Prostate gland (tissue), 2 donors: ENCODE results near the gene SMTN. TPM values are rescaled to one million over a fixed set of nuclear protein-coding genes. Genes with fewer than 3 reads are reported as not detected.

ENCODE experiments used
- DNase-seq: peaks from one replicate; pipeline ENCODE4 v3.0.0-alpha.2; 2019; ENCODE audit warnings: low spot score
- H3K27ac ChIP-seq, 2 donors: fragments of 200-600 bp; sonication (generic); 2 replicates each; pipeline ENCODE4 v1.5.1; 2017 to 2019
- H3K27me3 ChIP-seq: fragments of 200-600 bp; sonication (generic); replicated peaks from 2 replicates; pipeline ENCODE4 v1.5.1; 2019; ENCODE audit not compliant: insufficient read depth
- H3K36me3 ChIP-seq, 2 donors: fragments of 200-600 bp; sonication (generic); 1 replicate in 1 of 2; 2 replicates in 1 of 2; pipeline versions ENCODE4 v1.5.1 to v1.8.1; 2017 to 2019
- H3K4me1 ChIP-seq: fragments of 200-600 bp; sonication (generic); replicated peaks from 2 replicates; pipeline ENCODE4 v1.5.1; 2019
- H3K4me3 ChIP-seq, 2 donors: fragments of 200-600 bp; sonication (generic); 2 replicates each; pipeline ENCODE4 v1.5.1; 2017 to 2019
- H3K9me3 ChIP-seq: fragments of 200-600 bp; sonication (generic); 2 replicates; pipeline ENCODE4 v1.5.1; 2017
- POLR2A ChIP-seq: fragments of 450-650 bp; IDR thresholded peaks from one replicate; pipeline ENCODE4 v1.6.1; 2016; ENCODE audit warnings: antibody characterized with exemption, mild to moderate bottlenecking
- POLR2AphosphoS5 ChIP-seq: sonication (generic); formaldehyde crosslinking; IDR thresholded peaks from one replicate; pipeline ENCODE4 v1.6.1; 2017; ENCODE audit warnings: antibody characterized with exemption
- WGBS: methylation state at CpG from one replicate; pipeline ENCODE4 v1.1.5; 2018; 5-methylcytosine and 5-hydroxymethylcytosine counted together
- intact Hi-C: fragments of 100-400 bp; cut with DNase I; formaldehyde crosslinking; loops from one replicate; pipeline ENCODE4 v1.14.2; 2022
- total RNA-seq, 2 donors: library from RNA; depleted of rRNA; stranded (reverse); fragments of >200 nt; gene quantifications; one replicate each; pipeline ENCODE4 v1.1.0, GENCODE V29; 2016
- TF ChIP-seq, protein P1 (sequence below), 4 experiments: fragments of 200-600 bp in 2 of 4; fragments of 450-650 bp in 2 of 4; sonication (generic) in 2 of 4; IDR thresholded peaks; 1 replicate in 3 of 4; 2 replicates in 1 of 4; pipeline ENCODE4 v1.5.1; 2016 to 2019; ENCODE audit warnings: antibody characterized with exemption in 4 of 4, mild to moderate bottlenecking in 2 of 4, moderate library complexity in 2 of 4

Gene SMTN
- total RNA-seq, 2 donors from 2014 or later = 200 to 209 TPM

DNA sequence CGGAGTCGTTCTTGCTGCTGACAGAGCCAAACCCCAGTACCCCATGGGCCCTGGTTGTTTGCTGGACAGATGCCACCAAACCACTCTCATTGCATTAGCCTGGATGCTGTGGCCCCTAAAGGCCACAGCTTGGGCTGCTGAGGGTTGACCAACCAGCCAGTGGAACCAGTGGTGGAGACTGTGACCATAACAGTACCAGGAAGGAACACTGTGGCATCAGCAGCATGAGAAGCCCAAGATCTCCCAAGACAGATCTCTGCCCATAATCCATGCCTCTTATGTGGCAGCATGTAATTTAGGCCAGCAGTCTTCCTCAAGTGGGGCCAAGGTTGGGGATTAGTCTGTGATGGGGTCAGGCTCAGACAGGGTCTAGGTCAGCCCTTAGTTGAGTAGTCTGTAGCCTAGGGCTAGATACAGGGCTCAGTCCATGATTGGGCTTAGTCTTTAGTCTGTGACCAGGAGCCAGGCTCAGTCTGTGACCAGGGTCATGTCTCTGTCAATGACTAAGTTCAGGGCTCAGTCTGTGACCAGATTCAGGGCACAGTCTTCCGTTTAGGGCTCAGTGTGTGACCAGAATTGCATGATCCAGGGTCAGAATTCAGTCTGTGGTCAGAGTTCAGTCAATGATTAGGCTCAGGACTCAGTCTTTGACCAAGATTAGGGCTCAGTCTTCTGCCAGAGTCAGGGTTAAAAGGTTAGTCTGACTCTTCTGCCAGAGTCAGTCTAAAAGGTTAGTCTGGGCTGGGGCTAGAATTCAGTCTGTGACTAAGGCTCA is 37.1 kb downstream of the SMTN start:
- Histone ChIP-seq H3K36me3 (no peaks in the 10 kb centered on the region), H3K9me3 (no peaks in the 10 kb centered on the region), H3K27ac (no peak overlapping the region), H3K4me1 (peaks cover 12% of the 10 kb centered on the region), H3K27me3 (no peaks in the 10 kb centered on the region), H3K4me3 (no peak overlapping the region)
- no peak for DNase-seq
- 83% methylated on average over 3 of the region's 3 CpGs for WGBS
- intact Hi-C loops = no loop called here
- no peak for TF ChIP-seq POLR2A
- TF ChIP-seq, protein P1, sequence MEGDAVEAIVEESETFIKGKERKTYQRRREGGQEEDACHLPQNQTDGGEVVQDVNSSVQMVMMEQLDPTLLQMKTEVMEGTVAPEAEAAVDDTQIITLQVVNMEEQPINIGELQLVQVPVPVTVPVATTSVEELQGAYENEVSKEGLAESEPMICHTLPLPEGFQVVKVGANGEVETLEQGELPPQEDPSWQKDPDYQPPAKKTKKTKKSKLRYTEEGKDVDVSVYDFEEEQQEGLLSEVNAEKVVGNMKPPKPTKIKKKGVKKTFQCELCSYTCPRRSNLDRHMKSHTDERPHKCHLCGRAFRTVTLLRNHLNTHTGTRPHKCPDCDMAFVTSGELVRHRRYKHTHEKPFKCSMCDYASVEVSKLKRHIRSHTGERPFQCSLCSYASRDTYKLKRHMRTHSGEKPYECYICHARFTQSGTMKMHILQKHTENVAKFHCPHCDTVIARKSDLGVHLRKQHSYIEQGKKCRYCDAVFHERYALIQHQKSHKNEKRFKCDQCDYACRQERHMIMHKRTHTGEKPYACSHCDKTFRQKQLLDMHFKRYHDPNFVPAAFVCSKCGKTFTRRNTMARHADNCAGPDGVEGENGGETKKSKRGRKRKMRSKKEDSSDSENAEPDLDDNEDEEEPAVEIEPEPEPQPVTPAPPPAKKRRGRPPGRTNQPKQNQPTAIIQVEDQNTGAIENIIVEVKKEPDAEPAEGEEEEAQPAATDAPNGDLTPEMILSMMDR (IDR thresholded peaks at IDR 0.05) = no peak
- TF ChIP-seq POLR2AphosphoS5 = no peak

DNA sequence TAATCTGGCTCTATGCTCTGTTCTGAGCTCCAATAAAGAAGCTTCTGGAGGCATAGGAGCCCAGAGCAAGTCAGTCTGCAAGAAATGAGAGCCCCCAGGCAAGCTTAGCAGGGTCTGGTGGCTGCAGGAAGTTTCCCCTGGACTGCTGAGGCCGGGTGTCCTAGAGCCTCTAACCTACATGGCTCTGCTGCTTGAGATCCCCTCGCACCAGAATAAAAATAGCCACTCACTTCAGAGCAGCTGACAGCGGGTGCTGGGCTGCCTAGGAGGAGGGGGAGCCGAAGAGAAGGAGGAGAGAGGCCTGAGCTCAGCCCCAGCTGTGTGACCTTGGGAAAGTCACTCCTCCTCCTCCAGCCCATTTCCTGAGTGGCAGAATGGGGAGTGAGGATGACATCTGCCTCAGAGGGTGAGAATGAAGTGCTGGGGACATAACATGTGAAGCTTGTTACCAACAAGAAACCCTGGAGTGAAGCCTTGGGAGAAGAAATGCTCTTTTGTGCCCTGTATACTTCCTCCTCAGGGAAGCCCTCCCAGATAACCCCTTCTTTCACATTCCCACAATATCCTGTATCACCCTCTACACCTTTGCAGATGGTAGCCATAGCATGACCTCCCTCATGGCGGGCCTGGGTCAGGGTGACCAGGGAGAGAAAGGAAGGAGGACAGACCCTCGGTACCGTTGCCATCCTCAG is 38.1 kb downstream of the SMTN start:
- TF ChIP-seq, protein P1 (IDR thresholded peaks at IDR 0.05) = no peak
- TF ChIP-seq POLR2AphosphoS5 = no peak
- 72% methylated on average over 7 of the region's 7 CpGs for WGBS

DNA sequence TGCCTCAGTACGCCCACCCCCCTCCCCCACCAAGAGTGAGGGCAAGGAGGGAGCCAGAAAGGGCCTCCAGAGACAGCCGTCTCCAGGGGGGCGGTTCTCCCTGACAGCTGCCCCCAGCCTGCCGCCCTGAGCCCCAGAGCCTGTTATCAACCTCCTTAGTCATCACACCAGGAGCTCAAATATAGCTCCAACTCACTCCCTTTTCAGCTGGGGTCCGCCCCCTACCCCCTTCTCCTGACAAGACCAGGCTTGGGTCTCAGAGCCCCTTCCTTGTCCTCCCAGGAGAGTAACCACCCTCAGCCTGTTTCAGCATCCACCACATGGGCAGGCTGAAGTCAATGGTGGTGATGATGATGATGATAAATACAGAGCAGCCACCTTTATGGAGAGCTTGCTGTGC is 39.1 kb downstream of the SMTN start:
- Histone ChIP-seq H3K27me3 (no peaks in the 10 kb centered on the region), H3K27ac (no peak overlapping the region), H3K9me3 (no peaks in the 10 kb centered on the region), H3K4me1 (peaks cover 12% of the 10 kb centered on the region), H3K36me3 (no peaks in the 10 kb centered on the region), H3K4me3 (no peak overlapping the region)
- intact Hi-C loops = no loop called here
- TF ChIP-seq POLR2AphosphoS5 = no peak
- no peak for TF ChIP-seq POLR2A
- TF ChIP-seq, protein P1 (IDR thresholded peaks at IDR 0.05) = no peak
- 77% methylated on average over 5 of the region's 5 CpGs for WGBS
- no peak for DNase-seq

More for the DNA sequence above, 38.1 kb downstream of the SMTN start:
- H3K4me1 ChIP-seq = peaks cover 12% of the 10 kb centered on the region
- no peak overlapping the region for H3K4me3 ChIP-seq
- intact Hi-C loops = no loop called here
- H3K9me3 ChIP-seq = no peaks in the 10 kb centered on the region
- DNase-seq = no peak
- H3K36me3 ChIP-seq = no peaks in the 10 kb centered on the region
- no peaks in the 10 kb centered on the region for H3K27me3 ChIP-seq
- H3K27ac ChIP-seq = no peak overlapping the region

DNA sequence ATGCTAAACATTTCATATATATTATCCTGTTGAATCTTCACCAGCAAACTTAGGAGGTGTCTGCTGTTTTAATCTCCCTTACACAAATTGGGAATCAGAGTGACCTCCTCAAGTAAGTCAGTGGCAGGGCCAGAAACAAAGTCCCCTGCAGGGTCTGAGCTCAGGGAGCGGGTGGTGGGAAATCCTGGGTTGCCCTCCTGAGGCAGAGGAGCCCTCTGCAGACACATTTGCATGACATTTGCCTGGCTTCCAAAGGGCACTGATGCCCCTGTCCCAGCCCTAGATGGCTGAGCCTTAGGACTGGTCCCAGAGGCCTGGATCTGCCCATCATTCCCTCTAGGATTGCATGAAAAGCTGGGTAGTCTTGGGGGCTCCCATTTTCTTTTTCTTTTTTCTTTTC is 39.5 kb downstream of the SMTN start:
- Histone ChIP-seq H3K27ac (no peak overlapping the region), H3K27me3 (no peaks in the 10 kb centered on the region), H3K36me3 (no peaks in the 10 kb centered on the region), H3K9me3 (no peaks in the 10 kb centered on the region), H3K4me3 (no peak overlapping the region), H3K4me1 (peaks cover 12% of the 10 kb centered on the region)
- 92% methylated on average over 1 of the region's 1 CpG for WGBS
- TF ChIP-seq POLR2AphosphoS5 = no peak
- intact Hi-C loops = no loop called here
- no peak for DNase-seq

DNA sequence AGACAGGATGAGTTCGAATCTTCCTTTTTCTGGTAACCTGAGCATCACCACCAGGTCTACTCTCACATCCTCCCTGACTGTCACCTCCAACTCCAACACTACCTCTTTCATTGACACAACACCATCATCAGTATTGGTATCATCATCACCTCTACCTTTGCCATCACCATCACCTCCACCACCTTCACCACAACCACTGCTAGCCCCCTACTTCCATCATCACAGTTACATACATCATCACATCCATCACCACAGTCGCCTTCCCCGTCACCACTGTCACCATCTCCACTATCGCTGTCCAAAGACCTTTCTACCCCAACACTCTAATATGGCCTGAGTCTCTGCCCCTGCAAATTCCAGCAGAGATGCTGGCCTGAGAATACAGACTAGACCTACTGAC is 40.3 kb downstream of the SMTN start:
- WGBS = 98% methylated on average over 4 of the region's 4 CpGs
- TF ChIP-seq POLR2AphosphoS5 (no peak), POLR2A (no peak)
- TF ChIP-seq, protein P1 (IDR thresholded peaks at IDR 0.05) = no peak
- Histone ChIP-seq H3K4me3 (no peak overlapping the region), H3K4me1 (peaks cover 12% of the 10 kb centered on the region), H3K27me3 (no peaks in the 10 kb centered on the region), H3K27ac (no peak overlapping the region), H3K36me3 (no peaks in the 10 kb centered on the region), H3K9me3 (no peaks in the 10 kb centered on the region)
- DNase-seq = no peak
- intact Hi-C loops = no loop called here
